Measurements from ENCODE around the gene PROC.

PROC gene

GRCh38 chr2:127469051-127469450 lies 50.8 kb downstream of the PROC start:
- CTCF ChIA-PET: interaction anchor here (1.0 to 4.4 kb wide), 3 partner anchors 10 to 272 kb away, joined by 3 to 17 read pairs (median 6); no protein-coding TSS in a partner anchor
- TF ChIP-seq ZNF529 (tag by site-specific recombination; IDR thresholded peaks at IDR 0.05; ENCODE audit: insufficient replicate concordance) (no peak), YY1 (tag by site-specific recombination; IDR thresholded peaks at IDR 0.05) (no peak), TCF7L2 (IDR thresholded peaks at IDR 0.05; ENCODE audit: borderline replicate concordance, low read depth, low read length) (no peak), CTCF (tag by site-specific recombination; IDR thresholded peaks at IDR 0.05) (no peak), ZNF350 (tag by site-specific recombination; IDR thresholded peaks at IDR 0.05) (no peak), GLI2 (tag by site-specific recombination; IDR thresholded peaks at IDR 0.05; ENCODE audit: borderline replicate concordance, low read depth) (no peak), ZNF449 (tag by site-specific recombination; IDR thresholded peaks at IDR 0.05) (no peak), ZNF704 (tag by site-specific recombination; IDR thresholded peaks at IDR 0.05) (no peak), ZNF513 (tag by site-specific recombination; IDR thresholded peaks at IDR 0.05) (no peak)
- POLR2A ChIA-PET: no interaction called here

GRCh38 chr2:127469974-127470373 lies 51.7 kb downstream of the PROC start:
- Histone ChIP-seq H3K4me3 (ENCODE audit: low read depth, low read length) (no peak overlapping the region), H3K4me1 (ENCODE audit: control insufficient read depth, insufficient read depth, low read length) (no peaks in the 10 kb centered on the region), H3K36me3 (ENCODE audit: control insufficient read depth in 2 of 2, insufficient read depth in 1 of 2, low read length in 2 of 2) (peaks cover 5 to 16% of the 10 kb centered on the region in 2 experiments; a peak in 2 of 3 replicates), H3K27ac (ENCODE audit: extremely low read depth, low read depth, low read length) (no peak overlapping the region), H3K9me3 (ENCODE audit: control insufficient read depth, insufficient read depth, low read depth, low read length) (no peaks in the 10 kb centered on the region)
- CTCF ChIA-PET: interaction anchor here (1.0 to 4.4 kb wide), 2 partner anchors 9 to 115 kb away, joined by 3 to 17 read pairs; no protein-coding TSS in a partner anchor
- POLR2A ChIA-PET: no interaction called here
- TF ChIP-seq ZNF302 (tag by site-specific recombination; IDR thresholded peaks at IDR 0.05; ENCODE audit: low read depth) (no peak), ZNF155 (tag by site-specific recombination; IDR thresholded peaks at IDR 0.05) (no peak), PATZ1 (tag by site-specific recombination; IDR thresholded peaks at IDR 0.05) (no peak), SP3 (tag by site-specific recombination; IDR thresholded peaks at IDR 0.05) (no peak), ZNF133 (tag by site-specific recombination; IDR thresholded peaks at IDR 0.05) (no peak), RBAK (tag by site-specific recombination; IDR thresholded peaks at IDR 0.05) (no peak), KLF8 (tag by site-specific recombination; IDR thresholded peaks at IDR 0.05) (no peak), HIC1 (tag by site-specific recombination; IDR thresholded peaks at IDR 0.05) (no peak), ZNF580 (tag by site-specific recombination; IDR thresholded peaks at IDR 0.05) (no peak), ZNF529 (tag by site-specific recombination; IDR thresholded peaks at IDR 0.05; ENCODE audit: insufficient replicate concordance) (no peak), ZNF335 (tag by site-specific recombination; conservative IDR thresholded peaks at IDR 0.05) (no peak), ZNF221 (tag by site-specific recombination; IDR thresholded peaks at IDR 0.05; ENCODE audit: borderline replicate concordance) (no peak), KLF7 (tag by site-specific recombination; IDR thresholded peaks at IDR 0.05; ENCODE audit: borderline replicate concordance) (no peak), ZNF394 (tag by site-specific recombination; IDR thresholded peaks at IDR 0.05; ENCODE audit: borderline replicate concordance) (no peak)

More at GRCh38 chr2:127469051-127469450, 50.8 kb downstream of the PROC start:
- no peak overlapping the region for H3K4me3 ChIP-seq (ENCODE audit: low read depth, low read length)
- H3K4me1 ChIP-seq (ENCODE audit: control insufficient read depth, insufficient read depth, low read length): no peaks in the 10 kb centered on the region
- no peak overlapping the region for H3K27ac ChIP-seq (ENCODE audit: extremely low read depth, low read depth, low read length)
- peaks cover 5 to 16% of the 10 kb centered on the region in 2 experiments; a peak in 2 of 3 replicates for H3K36me3 ChIP-seq (ENCODE audit: control insufficient read depth in 2 of 2, insufficient read depth in 1 of 2, low read length in 2 of 2)
- no peaks in the 10 kb centered on the region for H3K9me3 ChIP-seq (ENCODE audit: control insufficient read depth, insufficient read depth, low read depth, low read length)

All from HEK293 (cell line).